ENCODE data around the gene ASPSCR1.

DNA sequence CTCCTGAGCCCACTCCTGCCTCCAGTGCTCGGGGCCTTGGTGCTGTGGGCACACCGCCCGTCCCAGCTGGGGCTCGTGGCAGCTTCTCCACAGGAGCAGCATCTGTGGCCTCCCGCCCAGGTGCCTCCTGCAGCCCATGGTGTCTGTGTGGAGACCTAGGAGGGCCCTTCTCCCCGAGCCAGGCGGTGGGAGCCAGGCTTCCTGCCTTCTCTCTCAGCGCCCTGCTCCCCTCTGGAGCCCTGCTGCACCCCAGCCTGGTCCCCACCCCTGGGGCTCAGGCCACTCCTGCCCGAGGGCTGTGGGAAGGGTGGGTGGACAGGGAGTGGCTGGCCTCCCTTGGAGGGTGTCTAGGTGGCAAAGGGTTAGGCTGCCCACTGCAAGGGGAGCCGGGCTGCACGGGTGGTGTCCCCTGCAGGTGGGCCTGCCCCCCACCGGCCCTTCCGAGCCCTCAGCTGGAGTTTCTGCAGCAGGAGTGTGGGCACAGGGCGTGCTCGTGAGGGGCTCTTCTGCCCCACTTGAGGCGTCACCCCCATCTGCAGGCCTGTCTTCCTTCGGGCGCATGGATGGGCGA lies 34.3 kb downstream of the ASPSCR1 start:
- no peak for TF ChIP-seq POLR2AphosphoS5 (IDR thresholded peaks at IDR 0.05; ENCODE audit: low read depth, low read length)
- TF ChIP-seq, protein P1, sequence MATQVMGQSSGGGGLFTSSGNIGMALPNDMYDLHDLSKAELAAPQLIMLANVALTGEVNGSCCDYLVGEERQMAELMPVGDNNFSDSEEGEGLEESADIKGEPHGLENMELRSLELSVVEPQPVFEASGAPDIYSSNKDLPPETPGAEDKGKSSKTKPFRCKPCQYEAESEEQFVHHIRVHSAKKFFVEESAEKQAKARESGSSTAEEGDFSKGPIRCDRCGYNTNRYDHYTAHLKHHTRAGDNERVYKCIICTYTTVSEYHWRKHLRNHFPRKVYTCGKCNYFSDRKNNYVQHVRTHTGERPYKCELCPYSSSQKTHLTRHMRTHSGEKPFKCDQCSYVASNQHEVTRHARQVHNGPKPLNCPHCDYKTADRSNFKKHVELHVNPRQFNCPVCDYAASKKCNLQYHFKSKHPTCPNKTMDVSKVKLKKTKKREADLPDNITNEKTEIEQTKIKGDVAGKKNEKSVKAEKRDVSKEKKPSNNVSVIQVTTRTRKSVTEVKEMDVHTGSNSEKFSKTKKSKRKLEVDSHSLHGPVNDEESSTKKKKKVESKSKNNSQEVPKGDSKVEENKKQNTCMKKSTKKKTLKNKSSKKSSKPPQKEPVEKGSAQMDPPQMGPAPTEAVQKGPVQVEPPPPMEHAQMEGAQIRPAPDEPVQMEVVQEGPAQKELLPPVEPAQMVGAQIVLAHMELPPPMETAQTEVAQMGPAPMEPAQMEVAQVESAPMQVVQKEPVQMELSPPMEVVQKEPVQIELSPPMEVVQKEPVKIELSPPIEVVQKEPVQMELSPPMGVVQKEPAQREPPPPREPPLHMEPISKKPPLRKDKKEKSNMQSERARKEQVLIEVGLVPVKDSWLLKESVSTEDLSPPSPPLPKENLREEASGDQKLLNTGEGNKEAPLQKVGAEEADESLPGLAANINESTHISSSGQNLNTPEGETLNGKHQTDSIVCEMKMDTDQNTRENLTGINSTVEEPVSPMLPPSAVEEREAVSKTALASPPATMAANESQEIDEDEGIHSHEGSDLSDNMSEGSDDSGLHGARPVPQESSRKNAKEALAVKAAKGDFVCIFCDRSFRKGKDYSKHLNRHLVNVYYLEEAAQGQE (IDR thresholded peaks at IDR 0.05; ENCODE audit: insufficient read depth in 1 of 2, low read depth in 2 of 2, low read length in 2 of 2), result no peak
- TF ChIP-seq TAF1 (IDR thresholded peaks at IDR 0.05; ENCODE audit: borderline replicate concordance, insufficient read depth, low read length), result no peak
- no peak for TF ChIP-seq FOXP2 (optimal IDR thresholded peaks at IDR 0.05; ENCODE audit: borderline replicate concordance, extremely low read depth, extremely low read length, insufficient read depth)
- TF ChIP-seq SIN3A (IDR thresholded peaks at IDR 0.05; ENCODE audit: borderline replicate concordance, insufficient read depth, low read length), result no peak
